ENCODE results near the gene AIFM2. TPM values are rescaled to one million over a fixed set of nuclear protein-coding genes. Genes with fewer than 3 reads are reported as not detected.

Gene AIFM2
- total and polyA plus RNA-seq, 2 donors (not counting 3 experiments of a cell fraction or from before 2014, with no cell fraction given) = 6.9 to 8.7 TPM

DNA sequence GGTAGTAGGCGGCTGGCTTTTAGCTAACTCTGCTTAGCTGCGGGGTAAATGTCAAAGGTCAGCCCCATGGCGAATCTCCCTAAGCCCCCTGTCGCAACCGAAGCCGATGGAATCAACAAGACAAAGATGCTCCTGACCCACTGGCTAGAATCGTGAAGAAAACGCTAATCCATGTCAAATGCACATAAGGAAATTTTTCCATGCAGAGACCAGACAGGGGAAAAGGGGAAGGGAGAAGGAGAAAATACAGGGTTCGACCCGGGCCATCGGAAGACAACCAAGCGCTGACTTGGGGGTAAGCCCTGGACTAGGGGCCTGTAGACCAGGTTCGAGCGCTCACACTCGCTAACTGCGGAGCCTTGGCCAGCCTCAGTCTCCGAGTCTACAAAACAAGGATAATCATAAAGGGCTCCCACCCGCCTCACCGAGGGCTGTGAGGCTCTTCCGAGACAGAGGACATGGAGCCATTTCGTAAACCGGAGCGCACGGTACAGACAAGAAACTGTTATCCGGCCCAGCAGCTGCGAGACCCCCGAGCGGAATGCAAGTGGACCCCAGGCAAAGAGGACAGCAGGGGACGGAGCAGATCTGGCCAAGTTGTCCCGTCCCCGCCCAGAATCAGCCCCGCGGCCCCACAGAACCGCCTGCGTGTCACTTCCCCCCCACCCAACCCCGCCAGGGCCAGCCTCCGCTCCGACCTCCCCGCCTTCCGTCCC is 37.2 kb upstream of the AIFM2 start:
- H3K9ac ChIP-seq (replicated peaks; ENCODE audit: extremely low read depth, insufficient read depth, low read length) = peak overlapping the region; percentile 98
- TF ChIP-seq EZH2 (IDR thresholded peaks at IDR 0.05; ENCODE audit: borderline replicate concordance, low read depth, low read length, severe bottlenecking) = no peak
- TF ChIP-seq, protein P1, sequence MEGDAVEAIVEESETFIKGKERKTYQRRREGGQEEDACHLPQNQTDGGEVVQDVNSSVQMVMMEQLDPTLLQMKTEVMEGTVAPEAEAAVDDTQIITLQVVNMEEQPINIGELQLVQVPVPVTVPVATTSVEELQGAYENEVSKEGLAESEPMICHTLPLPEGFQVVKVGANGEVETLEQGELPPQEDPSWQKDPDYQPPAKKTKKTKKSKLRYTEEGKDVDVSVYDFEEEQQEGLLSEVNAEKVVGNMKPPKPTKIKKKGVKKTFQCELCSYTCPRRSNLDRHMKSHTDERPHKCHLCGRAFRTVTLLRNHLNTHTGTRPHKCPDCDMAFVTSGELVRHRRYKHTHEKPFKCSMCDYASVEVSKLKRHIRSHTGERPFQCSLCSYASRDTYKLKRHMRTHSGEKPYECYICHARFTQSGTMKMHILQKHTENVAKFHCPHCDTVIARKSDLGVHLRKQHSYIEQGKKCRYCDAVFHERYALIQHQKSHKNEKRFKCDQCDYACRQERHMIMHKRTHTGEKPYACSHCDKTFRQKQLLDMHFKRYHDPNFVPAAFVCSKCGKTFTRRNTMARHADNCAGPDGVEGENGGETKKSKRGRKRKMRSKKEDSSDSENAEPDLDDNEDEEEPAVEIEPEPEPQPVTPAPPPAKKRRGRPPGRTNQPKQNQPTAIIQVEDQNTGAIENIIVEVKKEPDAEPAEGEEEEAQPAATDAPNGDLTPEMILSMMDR (IDR thresholded peaks at IDR 0.05; ENCODE audit: extremely low read depth in 1 of 2, insufficient read depth in 1 of 2, low read depth in 1 of 2, low read length in 2 of 2) = no peak
- no peak for TF ChIP-seq GATA2 (IDR thresholded peaks at IDR 0.05; ENCODE audit: insufficient read depth, insufficient read length, low read depth, low read length)
- TF ChIP-seq POLR2AphosphoS5 (IDR thresholded peaks at IDR 0.05; ENCODE audit: insufficient read depth, low read depth, low read length) = no peak
- no peak for TF ChIP-seq MYC (IDR thresholded peaks at IDR 0.05; ENCODE audit: low read depth, low read length)
- no peak for TF ChIP-seq FOS (IDR thresholded peaks at IDR 0.05; ENCODE audit: borderline replicate concordance, insufficient read depth, low read length)
- TF ChIP-seq, protein P2, sequence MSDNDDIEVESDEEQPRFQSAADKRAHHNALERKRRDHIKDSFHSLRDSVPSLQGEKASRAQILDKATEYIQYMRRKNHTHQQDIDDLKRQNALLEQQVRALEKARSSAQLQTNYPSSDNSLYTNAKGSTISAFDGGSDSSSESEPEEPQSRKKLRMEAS (IDR thresholded peaks at IDR 0.05; ENCODE audit: insufficient read depth, insufficient read length) = no peak
- TF ChIP-seq POLR2A (IDR thresholded peaks at IDR 0.05; ENCODE audit: low read depth, low read length) = no peak
- TF ChIP-seq JUN (IDR thresholded peaks at IDR 0.05; ENCODE audit: borderline replicate concordance, insufficient read depth, insufficient read length, low read depth) = no peak
- peak overlapping the region; percentile 94 for H3K4me2 ChIP-seq (ENCODE audit: insufficient read depth, low read length)
- peaks cover 2 to 8% of the 10 kb centered on the region in 2 experiments for H3K36me3 ChIP-seq (ENCODE audit: control insufficient read depth in 2 of 2, extremely low read depth in 1 of 2, insufficient read depth in 2 of 2, low read length in 2 of 2)
- peaks cover 53% of the 10 kb centered on the region for H3K79me2 ChIP-seq (ENCODE audit: control insufficient read depth, insufficient read depth, low read length)
- peaks cover 20% of the 10 kb centered on the region for H3K4me1 ChIP-seq (ENCODE audit: control insufficient read depth, extremely low read depth, insufficient read depth, low read length)
- dilution Hi-C loops (cut with MboI; ENCODE audit: extremely low pct_ligation_motif_present, low sequenced_read_pairs) = no loop called here
- H3K27ac ChIP-seq (ENCODE audit: insufficient read depth, low read depth, low read length) = peak overlapping the region; percentile 90
- intact Hi-C loops (cut with micrococcal nuclease) = loop anchor here (1.0 kb wide), 2 partner anchors 24 to 63 kb away; partner anchors contain the start of genes PPA1 and TYSND1
- TSS peak; percentile 50 for BruUV-seq (replicated peaks)
- no peaks in the 10 kb centered on the region for H3K9me1 ChIP-seq (replicated peaks; ENCODE audit: control insufficient read depth, extremely low read depth, insufficient read depth, low read length)
- peak overlapping the region; percentile 72 to 96 (median 85) for H3K4me3 ChIP-seq (replicated peaks in 1 of 3; ENCODE audit: insufficient read depth in 1 of 3, low read depth in 1 of 3, low read length in 3 of 3)
- FAIRE-seq (peak; percentile 67), DNase-seq (ENCODE audit: low read depth, low spot score) (peak; percentile 50)
- no peaks in the 10 kb centered on the region for H4K20me1 ChIP-seq (replicated peaks; ENCODE audit: control insufficient read depth, extremely low read depth, insufficient read depth, low read length)
- peak overlapping the region; percentile 23 for H2AFZ ChIP-seq (ENCODE audit: low read depth, low read length)
- H3K27me3 ChIP-seq (ENCODE audit: control insufficient read depth in 2 of 2, insufficient read depth in 2 of 2, low read length in 2 of 2) = no peaks in the 10 kb centered on the region
- H3K9me3 ChIP-seq (replicated peaks; ENCODE audit: control insufficient read depth, insufficient read depth, low read length) = no peaks in the 10 kb centered on the region
- CTCF ChIA-PET = interaction anchor here (0.7 to 1.4 kb wide), 5 partner anchors 23 to 195 kb away, joined by 3 to 9 read pairs (median 6); partner anchors contain the start of gene TYSND1
- POLR2A ChIA-PET = interaction anchor here (0.6 to 2.0 kb wide), 14 partner anchors 8 to 603 kb away, joined by 3 to 24 read pairs (median 4); partner anchors contain the start of gene TYSND1

Measured in endothelial cell of umbilical vein (primary cell).